ENCODE data around the gene STX16.
A peak's percentile ranks its signal among the peaks of the same experiment; 100 is the strongest.

STX16 gene

GRCh38 chr20:58694241-58695083 is 43.4 kb downstream of the STX16 start:
- TF ChIP-seq CTCF (IDR thresholded peaks at IDR 0.05; ENCODE audit: insufficient read depth, low read depth, low read length, missing control alignments) = no peak
- DNase-seq (ENCODE audit: low read depth) = no peak
- no peak overlapping the region for H3K4me3 ChIP-seq (ENCODE audit: low read length)

GRCh38 chr20:58695084-58695722 is 44.1 kb downstream of the STX16 start:
- TF ChIP-seq CTCF (IDR thresholded peaks at IDR 0.05; ENCODE audit: insufficient read depth, low read depth, low read length, missing control alignments) = no peak

GRCh38 chr20:58695895-58696375 is 44.9 kb downstream of the STX16 start:
- no peak overlapping the region for H3K4me3 ChIP-seq (ENCODE audit: low read length)
- TF ChIP-seq CTCF (IDR thresholded peaks at IDR 0.05; ENCODE audit: insufficient read depth, low read depth, low read length, missing control alignments) = no peak
- DNase-seq (ENCODE audit: low read depth) = no peak

More at GRCh38 chr20:58695084-58695722, 44.1 kb downstream of the STX16 start:
- no peak overlapping the region for H3K4me3 ChIP-seq (ENCODE audit: low read length)
- DNase-seq (ENCODE audit: low read depth) = no peak

- no peak overlapping the region for H3K4me3 ChIP-seq (ENCODE audit: low read length)
- no peak for DNase-seq (ENCODE audit: low read depth)
- no peak for TF ChIP-seq CTCF (IDR thresholded peaks at IDR 0.05; ENCODE audit: insufficient read depth, low read depth, low read length, missing control alignments)
Observed at GRCh38 chr20:58696411-58696961, 45.4 kb downstream of the STX16 start.

GRCh38 chr20:58697201-58697866 is 46.3 kb downstream of the STX16 start:
- peak; percentile 20 for DNase-seq (ENCODE audit: low read depth)
- H3K4me3 ChIP-seq (ENCODE audit: low read length) = no peak overlapping the region
- TF ChIP-seq CTCF (IDR thresholded peaks at IDR 0.05; ENCODE audit: insufficient read depth, low read depth, low read length, missing control alignments) = no peak

GRCh38 chr20:58697867-58698703 is 47.0 kb downstream of the STX16 start:
- no peak for TF ChIP-seq CTCF (IDR thresholded peaks at IDR 0.05; ENCODE audit: insufficient read depth, low read depth, low read length, missing control alignments)
- no peak for DNase-seq (ENCODE audit: low read depth)
- no peak overlapping the region for H3K4me3 ChIP-seq (ENCODE audit: low read length)
